HPDE6-E6E7 (cell line): ENCODE results near the gene HSP90AB1.

Experiments used
- DNase-seq: peaks from one replicate; pipeline ENCODE4 v3.0.0; 2011; ENCODE audit warnings: missing footprints; ENCODE audit errors: extremely low spot score

HSP90AB1 gene

GRCh38 chr6:44286747-44287146, 39.8 kb downstream of the HSP90AB1 start:
- DNase-seq: no peak

DNA sequence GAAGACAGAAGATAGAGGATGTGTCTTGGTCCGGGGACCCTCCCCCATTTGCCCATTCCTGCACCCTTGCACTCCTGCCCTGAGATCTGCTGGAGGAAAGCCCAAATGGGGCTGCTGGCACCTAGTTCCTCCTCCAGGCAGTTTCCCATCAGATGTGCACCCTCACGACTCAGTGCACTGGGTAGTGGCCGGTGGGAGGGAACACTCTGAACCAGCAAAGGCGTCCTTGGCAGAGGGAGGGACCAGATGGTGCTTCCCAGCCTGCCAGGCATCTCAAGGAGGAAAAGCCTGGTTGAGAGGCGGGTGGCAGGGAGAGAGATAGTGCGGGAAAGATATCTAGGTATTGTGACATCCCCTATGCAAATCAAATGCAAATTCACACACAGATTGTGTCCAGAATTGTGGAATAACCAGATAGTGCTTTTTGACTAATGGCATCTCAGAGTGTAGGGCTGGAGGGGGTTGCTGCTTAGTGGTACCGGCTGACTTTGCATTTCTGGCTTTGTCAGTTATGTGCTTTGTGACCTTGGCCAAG, 42.9 kb downstream of the HSP90AB1 start:
- no peak for DNase-seq

DNA sequence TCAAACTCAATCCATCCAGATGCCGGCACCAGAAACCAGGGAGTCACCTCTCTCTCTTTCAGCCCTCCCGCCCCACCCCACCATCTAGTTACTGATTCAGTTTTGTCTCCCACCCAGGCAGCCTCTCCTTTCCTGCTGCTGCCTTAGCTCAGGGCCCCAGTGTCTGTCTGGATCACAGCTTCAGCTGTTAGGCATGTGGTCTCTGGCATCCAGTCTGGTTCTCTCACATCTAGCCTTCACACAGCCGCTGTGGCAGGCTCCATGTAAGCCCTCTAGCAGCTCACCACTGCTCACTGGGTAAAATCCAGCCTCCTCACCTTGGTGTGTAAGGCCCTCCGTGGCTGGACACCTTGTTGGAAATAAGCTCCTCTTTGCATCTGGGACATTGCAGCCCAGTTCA, 44.9 kb downstream of the HSP90AB1 start:
- DNase-seq: no peak

- no peak for DNase-seq
These were observed 45.9 kb downstream of the HSP90AB1 start for GRCh38 chr6:44292661-44293365.

DNA sequence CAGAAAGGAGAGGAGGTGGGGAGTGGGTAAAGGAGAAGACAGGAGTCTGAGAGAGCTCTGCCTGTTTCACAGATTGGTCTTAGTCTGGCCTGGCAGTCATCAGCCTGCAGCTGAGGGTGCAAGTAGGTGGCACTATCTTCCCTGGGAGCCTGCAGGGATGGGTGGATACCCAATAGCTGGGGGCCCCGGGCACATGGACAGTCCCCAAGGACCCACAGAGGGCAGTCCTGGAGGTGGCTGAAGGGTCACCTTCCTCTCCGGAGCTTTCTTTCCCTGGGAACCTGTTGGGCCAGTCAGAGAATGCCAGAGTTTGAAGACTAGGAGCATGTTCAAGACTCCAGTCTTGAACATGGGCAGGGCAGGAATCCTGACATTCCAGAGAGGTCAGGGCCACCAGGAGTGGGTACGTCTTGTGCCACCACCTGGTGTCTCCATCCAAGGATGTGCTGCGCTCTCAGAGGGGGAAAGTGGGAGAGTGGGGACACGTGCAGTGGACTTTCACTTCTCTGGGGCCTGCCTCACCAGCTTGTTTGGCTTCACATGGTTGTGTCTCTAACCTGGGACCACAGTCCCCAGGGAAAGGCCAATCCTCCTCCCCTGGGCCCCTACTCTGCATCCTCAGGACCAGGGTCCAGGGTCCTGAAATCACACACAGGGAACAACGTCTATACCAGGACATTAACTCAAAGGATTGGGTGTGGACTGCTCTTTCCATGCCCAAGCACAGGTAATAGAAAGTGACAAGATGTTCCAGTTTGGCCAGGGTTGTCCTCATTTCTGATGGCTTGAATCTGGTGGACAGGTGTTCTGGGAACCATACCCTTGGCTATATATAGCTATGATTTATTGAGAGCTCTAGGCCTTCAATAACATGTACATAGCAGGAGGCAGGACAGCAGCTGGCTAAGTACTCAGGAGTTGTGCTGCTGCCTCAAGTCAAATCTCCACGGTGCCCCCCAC, 48.2 kb downstream of the HSP90AB1 start:
- no peak for DNase-seq

DNA sequence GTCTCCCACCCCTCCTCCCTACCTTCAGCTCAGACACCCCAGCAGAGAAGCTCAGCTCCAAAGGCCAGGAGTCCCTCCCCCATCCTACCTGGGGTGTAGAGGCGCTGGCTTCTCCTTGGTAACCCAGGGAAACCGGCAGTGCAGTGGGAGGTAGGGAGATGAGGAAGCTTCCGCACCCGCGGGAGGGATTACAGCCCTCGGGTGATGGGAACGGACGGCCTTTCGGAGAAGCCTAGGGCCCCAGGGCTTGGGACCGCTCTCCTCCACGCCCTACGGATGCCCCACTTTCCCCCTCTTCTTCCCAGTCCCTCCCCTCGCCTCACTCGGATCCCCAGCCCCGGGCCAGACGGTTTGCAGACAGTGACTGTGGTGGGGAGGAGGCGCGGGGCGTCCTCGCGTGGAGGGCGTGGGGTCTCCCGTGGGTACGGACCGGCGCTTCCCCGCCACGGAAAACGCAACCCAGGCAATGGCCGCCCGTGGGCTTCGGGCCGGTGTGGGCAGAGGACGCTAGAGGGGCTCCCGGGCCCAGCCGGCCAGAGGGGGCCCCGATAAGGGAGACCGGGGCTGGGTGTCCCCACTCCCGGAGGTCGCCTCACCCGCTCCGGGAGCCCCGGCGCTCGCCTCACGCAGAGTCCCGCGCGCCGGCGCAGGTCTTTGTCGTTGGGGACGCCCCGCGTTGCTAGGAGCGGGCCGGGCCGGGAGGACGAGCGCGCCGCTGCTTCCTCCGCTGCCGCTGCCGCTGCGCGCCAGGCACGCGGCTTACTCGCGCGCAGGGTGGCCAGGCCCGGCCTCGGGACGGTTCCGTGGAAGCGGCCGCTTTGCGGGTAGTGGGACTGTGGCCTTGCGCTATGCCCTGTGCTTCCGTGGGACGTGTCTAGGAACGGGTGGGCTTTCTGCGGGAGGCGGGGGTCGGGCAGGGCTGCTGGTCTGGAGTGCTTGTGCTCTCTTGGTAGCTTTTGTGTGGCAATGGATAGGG, 50.5 kb downstream of the HSP90AB1 start:
- peak; percentile 28 for DNase-seq

- no peak for DNase-seq
These were observed 51.3 kb downstream of the HSP90AB1 start for GRCh38 chr6:44298055-44298803.

DNA sequence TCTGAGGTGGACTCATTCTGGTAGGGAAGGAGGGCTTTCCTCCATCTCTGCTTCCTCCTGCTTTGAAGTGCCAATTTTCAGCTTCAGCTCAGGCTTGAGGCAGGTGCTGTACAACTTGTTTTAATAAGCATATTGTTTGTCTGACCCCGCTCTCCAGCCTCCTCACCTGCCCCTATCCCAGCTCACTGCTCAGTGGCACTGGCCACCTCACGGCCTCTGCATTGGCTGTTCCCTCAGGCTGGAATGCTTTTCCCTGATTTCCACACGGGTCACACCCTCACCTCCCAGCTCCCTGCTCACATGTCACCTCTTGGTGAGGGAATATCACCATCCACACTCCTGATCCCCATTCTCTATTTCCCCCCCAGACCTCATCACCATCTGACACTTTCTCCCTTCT, 52.0 kb downstream of the HSP90AB1 start:
- no peak for DNase-seq

DNA sequence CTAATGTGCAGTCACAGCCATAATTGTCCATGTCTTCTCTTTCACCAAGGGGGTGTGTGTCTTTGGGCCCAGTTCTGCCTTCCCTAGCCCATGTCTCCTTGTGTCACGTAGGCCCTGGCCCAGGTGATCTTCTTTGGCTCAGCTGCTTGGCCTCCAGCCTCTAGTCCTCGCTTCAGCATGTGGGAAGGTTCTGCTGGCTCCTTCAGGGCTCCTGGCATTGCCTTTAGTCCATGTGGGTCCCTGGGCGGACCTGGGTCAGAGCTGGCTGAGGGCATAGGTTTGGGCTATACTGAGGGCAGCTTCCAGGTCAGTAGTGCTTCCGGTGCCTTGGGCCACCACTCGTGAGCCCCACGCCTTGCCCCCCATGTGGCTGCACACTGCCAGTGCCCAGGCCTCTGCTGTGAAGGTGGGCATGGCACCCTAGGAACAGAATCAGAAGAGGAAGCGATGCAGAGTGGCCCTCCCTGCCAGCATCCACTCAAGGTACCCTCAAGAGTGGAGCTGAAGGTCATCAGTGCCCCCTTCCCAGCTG, 53.5 kb downstream of the HSP90AB1 start:
- no peak for DNase-seq

DNA sequence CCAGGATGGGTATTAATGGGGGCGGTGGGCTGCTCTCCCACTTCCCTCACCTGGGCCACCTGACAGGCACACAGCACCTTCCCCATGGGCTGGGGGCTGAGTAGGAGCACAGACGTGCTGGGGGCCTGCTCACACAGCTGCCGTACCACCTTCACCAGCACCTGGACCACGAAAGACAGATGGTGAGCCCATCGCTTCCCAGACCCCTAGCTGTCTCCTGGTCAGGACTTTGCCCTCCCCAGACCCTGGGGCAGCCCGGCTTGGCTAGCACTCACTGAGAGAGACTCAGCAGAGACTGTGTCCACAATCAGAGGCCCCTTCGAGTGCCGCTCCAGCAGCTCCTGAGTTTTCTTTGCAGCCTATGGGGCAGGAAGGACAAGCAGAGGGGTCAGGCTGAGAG, 54.2 kb downstream of the HSP90AB1 start:
- DNase-seq: no peak

GRCh38 chr6:44301782-44302564, 55.1 kb downstream of the HSP90AB1 start:
- no peak for DNase-seq

DNA sequence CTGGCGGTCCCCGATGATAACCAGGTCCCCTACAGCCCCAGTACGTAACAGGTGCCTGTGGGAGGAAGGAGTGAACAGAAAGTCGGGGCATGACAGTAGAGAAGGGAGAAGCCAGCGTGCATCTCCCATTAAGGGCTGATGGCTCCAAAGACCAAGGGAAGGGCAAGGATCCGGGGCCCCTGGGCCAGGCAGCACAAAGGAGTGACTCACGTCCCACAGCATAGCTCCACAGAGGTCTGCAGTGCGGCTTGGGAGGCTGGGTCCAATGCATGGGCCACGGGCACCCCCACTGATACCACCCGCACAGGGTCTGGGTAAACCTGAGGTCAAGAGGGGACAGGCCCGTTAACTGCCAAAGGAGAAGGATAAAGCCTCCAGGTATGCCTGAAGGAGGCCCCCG, 56.0 kb downstream of the HSP90AB1 start:
- no peak for DNase-seq
